ENCODE data around the gene IGSF10.
"Not testable (repeated sequence)": the region's sequence is repeated elsewhere in the genome, so short reads cannot be mapped to it uniquely, and the experiment has no call there.

IGSF10 gene, protein sequence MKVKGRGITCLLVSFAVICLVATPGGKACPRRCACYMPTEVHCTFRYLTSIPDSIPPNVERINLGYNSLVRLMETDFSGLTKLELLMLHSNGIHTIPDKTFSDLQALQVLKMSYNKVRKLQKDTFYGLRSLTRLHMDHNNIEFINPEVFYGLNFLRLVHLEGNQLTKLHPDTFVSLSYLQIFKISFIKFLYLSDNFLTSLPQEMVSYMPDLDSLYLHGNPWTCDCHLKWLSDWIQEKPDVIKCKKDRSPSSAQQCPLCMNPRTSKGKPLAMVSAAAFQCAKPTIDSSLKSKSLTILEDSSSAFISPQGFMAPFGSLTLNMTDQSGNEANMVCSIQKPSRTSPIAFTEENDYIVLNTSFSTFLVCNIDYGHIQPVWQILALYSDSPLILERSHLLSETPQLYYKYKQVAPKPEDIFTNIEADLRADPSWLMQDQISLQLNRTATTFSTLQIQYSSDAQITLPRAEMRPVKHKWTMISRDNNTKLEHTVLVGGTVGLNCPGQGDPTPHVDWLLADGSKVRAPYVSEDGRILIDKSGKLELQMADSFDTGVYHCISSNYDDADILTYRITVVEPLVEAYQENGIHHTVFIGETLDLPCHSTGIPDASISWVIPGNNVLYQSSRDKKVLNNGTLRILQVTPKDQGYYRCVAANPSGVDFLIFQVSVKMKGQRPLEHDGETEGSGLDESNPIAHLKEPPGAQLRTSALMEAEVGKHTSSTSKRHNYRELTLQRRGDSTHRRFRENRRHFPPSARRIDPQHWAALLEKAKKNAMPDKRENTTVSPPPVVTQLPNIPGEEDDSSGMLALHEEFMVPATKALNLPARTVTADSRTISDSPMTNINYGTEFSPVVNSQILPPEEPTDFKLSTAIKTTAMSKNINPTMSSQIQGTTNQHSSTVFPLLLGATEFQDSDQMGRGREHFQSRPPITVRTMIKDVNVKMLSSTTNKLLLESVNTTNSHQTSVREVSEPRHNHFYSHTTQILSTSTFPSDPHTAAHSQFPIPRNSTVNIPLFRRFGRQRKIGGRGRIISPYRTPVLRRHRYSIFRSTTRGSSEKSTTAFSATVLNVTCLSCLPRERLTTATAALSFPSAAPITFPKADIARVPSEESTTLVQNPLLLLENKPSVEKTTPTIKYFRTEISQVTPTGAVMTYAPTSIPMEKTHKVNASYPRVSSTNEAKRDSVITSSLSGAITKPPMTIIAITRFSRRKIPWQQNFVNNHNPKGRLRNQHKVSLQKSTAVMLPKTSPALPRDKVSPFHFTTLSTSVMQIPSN (N-terminal part only)

DNA sequence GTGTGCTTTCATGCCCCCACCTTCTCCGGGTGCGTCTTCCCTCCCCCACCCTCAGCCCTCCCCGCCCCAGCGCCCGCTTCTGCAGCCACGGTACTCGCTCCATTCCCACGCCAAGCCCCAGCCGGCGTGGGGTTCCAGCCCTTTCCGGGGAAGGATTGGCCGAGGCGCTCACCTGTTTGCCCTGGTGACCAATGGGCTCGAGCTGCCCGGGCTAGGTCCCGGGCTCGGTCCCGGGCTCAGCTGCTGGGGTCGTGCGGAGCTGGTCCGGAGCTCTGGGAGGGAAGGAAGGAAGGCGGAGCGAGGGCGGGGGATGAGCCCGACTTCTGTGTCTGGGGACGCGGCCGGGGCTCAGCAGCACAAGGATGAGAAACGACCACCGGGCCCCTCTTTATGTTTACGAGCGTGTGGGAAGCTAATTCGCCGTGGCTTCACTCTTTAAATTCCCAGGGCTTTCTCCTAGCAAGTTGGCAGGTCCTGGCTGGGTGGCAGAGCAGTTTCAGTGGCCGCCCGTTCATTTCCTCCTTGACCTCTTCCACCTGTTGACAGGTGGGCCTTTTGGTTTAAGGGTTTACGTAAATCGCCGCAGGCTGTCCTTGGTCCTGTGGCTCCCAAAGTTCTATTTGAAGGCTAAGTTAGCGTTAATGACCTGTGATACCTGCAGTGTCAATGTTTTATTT, at the start of gene IGSF10:
Gene IGSF10 (minus strand): TSS at position 288 of the 677 bp plus-strand sequence. CDS start 2,352 bp downstream, outside the sequence.
- no peak for DNase-seq

DNA sequence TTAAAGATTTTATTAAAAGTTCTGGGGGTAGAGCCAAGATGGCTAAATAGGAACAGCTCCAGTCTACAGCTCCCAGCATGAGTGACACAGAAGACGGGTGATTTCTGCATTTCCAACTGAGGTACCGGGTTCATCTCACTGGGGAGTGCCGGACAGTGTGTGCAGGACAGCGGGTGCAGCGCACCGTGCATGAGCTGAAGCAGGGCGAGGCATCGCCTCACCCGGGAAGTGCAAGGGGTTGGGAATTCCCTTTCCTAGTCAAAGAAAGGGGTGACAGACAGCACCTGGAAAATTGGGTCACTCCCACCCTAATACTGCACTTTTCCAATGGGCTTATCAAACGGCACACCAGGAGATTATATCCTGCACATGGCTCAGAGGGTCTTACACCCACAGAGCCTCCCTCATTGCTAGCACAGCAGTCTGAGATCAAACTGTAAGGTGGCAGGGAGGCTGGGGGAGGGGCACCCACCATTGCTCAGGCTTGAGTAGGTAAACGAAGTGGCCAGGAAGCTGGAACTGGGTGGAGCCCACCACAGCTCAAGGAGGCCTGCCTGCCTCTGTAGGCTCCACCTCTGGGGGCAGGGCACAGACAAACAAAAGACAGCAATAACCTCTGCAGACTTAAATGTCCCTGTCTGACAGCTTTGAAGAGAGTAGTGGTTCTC, 48.7 kb upstream of the IGSF10 start:
- DNase-seq, result not testable (repeated sequence)

DNA sequence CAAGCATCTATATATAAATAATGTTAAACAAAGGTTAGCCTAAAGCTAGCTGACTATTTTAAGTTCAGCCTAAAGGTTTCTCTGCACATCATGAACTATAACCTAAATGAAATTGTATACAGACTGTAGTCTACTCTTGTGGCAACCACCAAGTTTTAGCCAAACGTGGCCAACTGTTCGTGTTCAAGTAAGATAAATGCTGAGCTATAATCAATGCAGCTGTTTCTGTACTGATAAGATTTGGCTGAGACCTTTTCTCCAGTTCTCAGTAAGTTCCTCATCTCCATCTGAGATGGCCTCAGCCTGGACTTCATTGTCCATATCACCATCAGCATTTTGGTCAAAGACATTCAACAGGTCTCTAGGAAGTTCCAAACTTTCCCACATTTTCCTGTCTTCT, 43.7 kb upstream of the IGSF10 start:
- no peak for DNase-seq

DNA sequence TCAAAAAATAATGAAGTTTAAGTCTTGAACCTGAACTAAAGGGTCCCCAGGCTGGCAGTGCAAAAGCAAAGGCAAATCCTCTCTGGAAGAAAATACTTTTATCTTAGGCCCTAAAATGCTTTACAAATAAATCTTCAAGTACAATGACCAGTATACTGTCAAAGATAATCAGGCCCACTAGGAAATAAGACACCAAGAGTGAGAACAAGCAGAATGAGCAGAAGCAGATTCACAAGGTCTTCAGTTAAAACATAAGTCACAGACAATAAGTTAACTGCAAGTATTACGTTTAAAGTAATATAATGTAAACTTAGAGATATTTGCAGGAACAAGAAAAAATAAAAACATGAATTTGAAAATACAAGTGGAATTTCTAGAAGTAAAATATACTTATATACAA, 42.2 kb upstream of the IGSF10 start:
- DNase-seq, result no peak

DNA sequence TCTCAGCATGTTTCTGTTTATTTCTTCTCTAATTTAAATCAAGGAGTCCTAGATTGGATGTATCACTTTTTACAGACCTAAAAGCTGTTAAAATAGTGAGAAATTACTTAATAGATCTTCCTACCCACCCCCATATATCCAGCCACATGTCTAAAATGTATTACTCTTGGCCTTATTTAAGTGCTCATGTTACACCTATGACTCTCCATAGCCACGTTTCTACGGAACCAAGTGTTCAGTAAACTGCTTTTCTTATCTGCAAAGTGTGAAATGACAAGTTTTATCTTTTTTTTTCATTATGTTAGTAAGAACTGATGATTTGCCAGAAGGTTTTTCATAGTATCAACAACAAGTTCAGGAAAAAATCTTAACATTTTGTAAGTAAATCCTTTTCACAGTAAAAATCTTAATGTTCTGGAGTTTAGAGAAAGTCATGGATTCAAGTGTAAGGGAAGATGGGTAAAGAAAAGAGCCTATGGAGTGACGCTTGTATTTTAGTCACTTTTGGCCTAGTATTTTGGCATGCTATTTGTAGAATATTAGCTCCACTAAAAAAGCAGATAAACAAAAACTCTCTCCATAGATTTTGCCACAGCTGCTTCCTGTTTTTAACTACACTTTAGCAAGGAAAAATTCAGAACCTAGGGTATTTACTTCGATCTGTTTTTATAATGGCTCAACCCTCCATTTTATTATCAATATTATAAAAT, 41.2 kb upstream of the IGSF10 start:
- no peak for DNase-seq

DNA sequence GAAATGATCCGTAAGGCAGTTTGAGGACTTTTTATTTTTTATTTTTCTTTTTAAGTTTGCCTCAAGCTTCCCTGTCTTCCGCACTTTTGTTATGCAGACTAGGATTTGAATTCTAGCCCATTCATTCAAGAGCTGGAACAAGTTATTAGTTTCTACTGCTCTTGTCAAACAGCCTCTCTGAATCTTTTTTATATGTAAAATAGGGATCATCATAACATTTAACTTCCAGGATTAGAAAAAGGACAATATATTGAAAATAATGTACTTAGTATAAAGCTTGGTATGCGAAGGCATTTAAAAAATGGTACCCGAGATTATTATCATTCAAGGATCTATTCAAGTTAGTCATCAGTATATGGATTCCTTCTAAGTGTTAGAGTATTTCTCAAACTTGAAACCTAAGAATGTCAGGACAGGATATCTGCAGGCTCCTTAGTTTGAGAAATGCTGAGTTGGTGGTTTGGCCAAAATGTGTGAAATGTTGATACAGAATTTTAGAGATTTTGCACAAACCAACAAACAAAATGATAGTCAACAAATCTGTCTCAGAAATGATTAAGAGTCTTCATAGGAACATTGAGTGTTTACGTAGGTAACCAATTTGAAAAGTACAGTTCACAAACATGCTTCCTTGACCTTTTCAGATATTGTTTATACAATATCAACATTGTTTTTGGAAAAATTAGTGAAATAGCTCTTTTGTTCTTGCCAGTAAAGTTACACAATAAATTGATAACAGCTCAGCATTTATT, 40.5 kb upstream of the IGSF10 start:
- no peak for DNase-seq

DNA sequence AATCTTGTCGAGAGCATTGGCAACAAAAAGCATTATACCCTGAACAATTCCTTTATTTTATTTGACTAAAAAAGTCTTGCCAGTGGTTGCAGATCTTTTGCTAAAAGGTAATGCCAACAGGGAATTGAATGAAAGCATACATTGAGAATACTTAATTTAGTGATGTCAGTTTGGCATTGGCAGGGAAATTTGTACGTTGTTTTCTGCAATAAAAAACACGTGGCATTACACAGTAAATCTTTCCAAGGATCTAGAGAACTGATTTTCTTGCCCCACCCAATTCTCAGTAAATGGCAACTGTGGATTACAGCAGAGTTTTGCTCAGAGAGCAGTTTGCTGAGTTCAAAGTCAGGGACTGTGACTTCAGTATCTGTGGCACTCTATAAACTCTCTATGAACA, 38.3 kb upstream of the IGSF10 start:
- no peak for DNase-seq

DNA sequence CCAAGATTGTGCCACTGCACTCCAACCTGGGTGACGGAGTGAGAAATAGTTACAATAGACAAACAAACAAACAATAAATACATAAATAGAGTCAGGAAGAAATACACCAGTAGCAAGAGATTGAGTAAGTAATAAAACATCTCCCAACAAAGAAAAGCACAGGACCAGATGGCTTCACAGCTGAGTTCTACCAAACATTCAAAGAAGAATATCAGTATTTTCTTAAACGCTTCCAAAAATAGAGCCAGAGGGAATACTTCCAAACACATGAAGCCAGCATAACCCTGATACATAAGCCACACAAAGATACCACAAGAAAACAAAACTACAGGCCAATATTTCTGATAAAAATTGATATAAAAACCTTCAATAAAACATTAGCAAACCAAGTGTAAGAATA, 30.7 kb upstream of the IGSF10 start:
- no peak for DNase-seq

DNA sequence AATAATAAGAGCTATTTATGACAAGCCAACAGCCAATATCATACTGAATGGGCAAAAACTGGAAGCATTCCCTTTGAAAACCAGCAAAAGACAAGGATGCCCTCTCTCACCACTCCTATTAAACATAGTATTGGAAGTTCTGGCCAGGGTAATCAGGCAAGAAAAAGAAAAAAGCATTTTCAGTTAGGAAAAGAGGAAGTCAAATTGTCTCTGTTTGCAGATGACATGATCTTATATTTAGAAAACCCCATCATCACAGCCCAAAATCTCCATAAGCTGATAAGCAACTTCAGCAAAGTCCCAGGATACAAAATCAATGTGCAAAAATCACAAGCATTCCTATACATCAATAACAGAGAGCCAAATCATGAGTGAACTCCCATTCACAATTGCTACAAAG, 27.0 kb upstream of the IGSF10 start:
- DNase-seq, result not testable (repeated sequence)

DNA sequence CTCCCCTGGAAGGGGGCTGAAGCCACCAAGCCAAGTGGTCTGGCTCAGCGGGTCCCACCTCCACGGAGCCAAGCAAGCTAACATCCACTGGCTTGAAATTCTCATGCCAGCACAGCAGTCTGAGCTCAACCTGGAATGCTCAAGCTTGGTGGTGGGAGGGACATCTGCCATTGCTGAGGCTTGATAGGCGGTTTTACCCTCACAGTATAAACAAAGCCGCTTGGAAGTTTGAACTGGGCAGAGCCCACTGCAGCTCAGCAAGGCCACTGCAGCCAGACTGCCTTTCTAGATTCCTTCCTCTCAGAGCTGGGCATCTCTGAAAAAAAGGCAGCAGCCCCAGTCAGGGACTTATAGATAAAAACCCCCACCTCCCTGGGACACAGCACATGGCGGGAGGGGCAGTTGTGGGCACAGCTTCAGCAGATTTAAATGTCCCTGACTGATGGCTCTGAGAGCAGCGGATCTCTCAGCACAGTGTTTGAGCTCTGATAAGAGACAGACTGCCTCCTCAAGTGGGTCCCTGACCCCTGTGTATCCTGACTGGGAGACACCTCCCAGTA, 23.2 kb upstream of the IGSF10 start:
- DNase-seq, result no peak

DNA sequence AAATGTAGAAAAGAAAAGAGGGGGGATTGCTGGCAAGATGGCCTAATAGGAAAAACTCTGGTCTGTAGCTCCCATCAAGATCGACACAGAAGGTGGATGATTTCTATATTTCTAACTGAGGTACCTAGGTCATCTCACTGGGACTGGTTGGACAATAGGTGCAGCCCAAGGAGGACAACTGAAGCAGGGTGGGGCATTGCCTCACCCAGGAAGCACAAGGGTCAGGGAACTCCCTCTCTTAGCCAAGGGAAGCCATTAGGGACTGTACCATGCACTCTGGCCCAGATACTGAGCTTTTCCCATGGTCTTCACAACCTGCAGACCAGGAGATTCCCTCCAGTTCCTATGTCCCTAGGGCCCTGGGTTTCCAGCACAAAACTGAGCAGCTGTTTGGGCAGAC, 22.6 kb upstream of the IGSF10 start:
- DNase-seq, result no peak

DNA sequence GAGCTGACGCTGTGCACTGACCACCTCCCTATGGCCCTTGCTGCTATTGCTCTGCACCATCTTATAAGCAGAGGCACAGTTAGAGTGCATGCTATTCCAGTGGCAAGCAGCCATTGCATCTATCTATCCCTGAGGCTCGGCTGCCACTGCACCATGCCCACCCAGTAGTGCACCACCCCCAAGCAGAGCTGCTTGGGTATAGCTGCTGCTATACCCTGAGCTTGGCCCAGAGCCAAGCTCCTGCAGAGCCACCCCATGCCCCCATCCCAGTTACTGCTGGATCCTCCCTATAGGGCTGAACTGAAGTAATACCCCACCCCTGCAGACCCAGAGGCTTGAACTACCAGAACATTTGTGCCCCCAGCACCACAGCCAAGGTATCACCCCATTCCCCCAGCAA, 19.6 kb upstream of the IGSF10 start:
- no peak for DNase-seq

DNA sequence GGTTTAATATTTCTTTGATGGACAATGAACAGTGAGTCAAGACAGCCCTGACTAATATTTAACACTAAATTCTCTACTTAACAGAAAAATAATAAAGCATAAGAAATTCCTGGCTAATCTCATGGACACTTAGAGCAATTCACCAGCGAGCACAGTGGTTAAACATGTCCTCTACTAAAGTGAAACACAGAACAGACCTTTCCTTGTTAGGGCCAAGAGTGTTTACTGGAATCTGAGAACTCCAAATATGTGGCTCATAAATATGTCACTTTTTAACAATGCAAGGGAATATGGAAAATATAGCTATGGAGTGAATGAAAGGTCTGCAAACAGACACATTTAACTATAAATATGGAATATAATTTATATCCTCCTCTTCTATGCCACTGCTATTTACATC, 18.6 kb upstream of the IGSF10 start:
- DNase-seq, result no peak

DNA sequence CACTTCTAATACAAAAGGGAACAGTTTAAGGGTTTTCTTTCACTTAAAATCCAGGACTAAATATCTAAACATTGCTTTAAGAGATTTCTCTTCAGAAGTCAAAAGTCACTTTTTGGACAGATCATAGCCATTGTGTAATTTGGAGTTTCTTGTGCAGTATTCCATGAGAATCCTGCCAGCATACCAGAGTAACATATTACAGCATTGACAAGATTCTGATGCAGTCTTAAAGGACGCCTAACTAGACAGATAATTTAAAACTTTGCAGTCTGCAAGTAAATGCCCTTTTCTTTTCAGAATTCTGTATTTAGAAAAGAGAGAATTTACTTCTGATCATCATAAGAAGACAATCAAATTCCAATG, 17.5 kb upstream of the IGSF10 start:
- no peak for DNase-seq

DNA sequence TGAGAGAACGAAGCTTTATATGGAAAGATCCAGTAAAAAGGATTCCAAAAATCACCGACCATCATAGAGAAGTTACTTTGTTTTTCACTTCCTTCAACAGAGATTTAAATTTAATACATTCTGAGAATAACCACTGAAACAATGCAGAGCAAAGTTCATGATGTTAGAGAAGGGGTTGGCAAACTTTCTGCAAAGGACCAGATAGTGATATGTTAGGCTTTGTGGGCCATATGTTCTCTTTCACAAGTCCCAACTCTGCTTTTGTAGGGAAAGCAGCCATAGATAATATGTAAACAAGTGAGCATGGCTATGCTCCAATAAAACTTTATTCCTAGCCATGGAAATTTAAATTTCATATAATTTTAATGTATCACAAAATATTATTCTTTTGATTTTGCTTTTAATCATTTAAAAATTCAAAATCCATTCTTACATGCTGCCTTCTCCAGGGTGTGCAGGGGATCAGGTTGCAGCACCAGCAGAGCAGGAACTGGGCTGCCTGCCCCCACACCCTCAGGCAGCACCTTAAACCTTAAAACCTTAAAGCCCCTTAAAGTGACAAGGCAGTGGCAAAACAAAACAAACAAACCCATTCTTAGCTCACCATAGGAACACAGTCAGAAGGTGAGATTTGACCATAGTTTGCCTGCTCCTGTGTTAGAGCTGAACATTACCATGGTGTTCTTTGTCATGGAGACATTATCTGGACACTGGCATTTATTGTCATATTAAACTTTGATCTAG, 16.9 kb upstream of the IGSF10 start:
- DNase-seq, result no peak

DNA sequence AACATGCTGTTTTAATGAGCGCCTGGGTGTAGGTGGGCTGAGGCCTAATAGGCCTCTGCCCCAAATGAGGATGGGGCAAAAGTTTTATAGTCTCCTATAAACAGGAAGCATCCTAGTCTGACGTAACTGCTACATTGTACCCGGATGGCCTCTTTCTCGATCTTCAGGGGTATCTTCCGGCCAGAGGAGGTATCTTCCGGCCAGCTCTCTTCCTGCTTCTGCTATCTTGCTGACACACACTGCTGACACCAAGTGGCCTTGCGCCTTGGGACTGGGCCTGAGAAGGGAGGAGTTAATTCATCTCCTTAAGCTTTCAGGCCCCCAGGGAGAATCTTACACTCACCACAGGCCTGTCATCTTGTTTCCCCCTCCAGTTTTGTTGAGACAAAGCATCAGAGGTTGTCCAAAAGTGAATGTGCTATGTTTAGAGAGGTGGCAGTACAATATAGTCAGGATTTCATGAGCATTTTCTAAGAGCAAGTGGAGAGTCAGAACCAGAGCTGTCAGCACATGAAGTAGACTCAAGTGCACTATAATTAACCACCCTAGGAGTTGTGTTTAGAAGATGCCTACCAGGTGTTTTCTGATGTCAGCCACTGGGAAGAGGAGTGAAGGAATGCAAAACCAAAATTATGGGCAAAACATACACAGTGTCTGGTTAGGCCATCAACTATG, 15.6 kb upstream of the IGSF10 start:
- no peak for DNase-seq

DNA sequence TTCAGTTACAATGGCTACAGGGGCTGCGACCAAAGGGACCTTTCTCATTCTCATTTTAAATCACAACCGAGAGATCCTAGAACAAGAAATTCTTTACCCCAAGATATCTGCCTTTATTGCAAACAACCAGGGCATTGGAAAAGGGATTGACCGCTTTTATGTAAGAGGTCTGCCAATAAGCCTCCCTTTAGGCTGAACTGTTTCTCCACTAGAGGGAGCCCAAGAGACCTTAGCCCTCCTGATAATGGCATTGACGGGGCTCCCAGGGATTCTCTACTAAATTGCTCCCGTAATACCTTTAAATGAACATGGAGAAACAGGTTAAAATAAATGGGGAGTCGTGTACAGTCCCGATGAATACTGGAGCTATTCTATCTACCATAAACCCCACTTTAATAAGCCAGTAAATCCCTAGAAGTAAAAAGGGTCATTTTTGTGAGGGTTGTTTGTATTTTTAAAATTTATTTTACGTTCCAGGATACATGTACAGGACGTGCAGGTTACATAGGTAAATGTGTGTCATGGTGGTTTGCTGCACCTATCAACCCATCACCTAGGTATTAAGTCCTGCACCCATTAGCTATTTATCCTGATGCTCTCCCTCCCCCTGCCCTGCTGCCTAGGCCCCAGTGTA, 7.5 kb upstream of the IGSF10 start:
- peak; percentile 33 to 49 for DNase-seq

DNA sequence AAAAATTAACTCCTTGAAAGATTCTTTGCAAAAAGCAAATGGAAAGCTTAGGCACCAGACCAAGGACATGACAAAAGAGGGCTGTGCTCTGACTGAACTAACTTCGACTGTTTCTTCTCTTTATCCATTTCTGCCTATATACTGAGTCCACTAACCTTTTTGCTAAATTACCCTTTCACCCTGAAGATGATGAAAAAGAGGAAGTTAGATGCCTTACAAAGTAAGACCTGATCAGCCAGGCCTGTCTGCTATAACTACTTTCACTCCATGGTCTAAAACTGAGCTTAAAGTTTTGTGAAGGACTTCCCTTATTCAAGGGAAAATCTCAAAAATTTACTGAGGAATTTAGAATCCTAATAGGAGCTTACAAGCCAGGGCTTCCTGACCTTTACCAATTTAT, 6.2 kb upstream of the IGSF10 start:
- no peak for DNase-seq

DNA sequence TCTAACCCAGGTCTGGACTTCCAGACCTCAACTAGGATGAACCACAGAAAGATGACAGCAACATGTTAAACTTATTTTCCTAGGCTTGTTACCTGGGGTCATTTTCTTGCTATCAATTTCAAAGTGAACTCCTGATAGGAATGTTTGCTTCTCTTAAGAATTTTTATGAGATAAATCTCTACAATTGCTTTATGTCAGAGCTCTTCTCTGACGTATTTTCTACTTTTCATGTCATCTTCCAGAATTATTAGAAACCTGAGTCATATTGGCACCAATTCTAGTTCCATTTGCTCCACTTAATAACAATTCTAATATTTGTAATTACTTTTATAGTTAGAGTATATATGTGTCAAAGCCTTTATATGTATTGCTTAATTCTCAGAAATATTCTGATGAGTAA, 2.1 kb upstream of the IGSF10 start:
- DNase-seq, result no peak
